Gastrocnemius medialis (tissue), 4 donors: ENCODE results near the gene PRKN.

Experiments
- POLR2A ChIP-seq, 2 donors: fragments of 450-650 bp; IDR thresholded peaks; one replicate each; pipeline ENCODE4 v1.6.1; 2017; ENCODE audit warnings: antibody characterized with exemption in 2 of 2, mild to moderate bottlenecking in 2 of 2, moderate library complexity in 2 of 2
- TF ChIP-seq, protein P1 (sequence below), 5 experiments: fragments of 450-650 bp in 3 of 5; fragments of 200-600 bp in 2 of 5; sonication (generic) in 2 of 5; IDR thresholded peaks in 4 of 5; conservative IDR thresholded peaks in 1 of 5; 1 replicate in 4 of 5; 2 replicates in 1 of 5; pipeline ENCODE4 v1.5.1; 2016 to 2019; ENCODE audit warnings: antibody characterized with exemption in 5 of 5, mild to moderate bottlenecking in 3 of 5, moderate library complexity in 3 of 5

DNA sequence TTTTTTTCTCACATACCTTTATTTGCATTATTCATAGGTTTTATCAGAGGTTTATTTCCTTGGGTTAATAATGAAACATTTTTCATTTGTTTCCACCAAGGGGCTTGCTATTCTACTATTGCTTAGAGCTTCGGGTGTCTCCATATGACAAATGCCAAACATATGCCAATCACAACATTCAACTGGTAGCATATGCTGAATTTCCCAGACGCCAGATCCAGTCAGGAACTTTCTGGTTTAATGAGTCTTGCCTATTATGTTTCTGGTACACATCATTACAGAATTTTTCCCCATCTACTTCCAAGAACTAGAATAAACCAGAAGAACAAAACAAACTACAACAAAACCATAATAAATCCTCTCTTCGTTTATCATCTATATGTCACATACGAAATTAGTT lies 180.7 kb downstream of the PRKN start:
- TF ChIP-seq POLR2A (IDR thresholded peaks at IDR 0.05), result no peak
- TF ChIP-seq, protein P1, sequence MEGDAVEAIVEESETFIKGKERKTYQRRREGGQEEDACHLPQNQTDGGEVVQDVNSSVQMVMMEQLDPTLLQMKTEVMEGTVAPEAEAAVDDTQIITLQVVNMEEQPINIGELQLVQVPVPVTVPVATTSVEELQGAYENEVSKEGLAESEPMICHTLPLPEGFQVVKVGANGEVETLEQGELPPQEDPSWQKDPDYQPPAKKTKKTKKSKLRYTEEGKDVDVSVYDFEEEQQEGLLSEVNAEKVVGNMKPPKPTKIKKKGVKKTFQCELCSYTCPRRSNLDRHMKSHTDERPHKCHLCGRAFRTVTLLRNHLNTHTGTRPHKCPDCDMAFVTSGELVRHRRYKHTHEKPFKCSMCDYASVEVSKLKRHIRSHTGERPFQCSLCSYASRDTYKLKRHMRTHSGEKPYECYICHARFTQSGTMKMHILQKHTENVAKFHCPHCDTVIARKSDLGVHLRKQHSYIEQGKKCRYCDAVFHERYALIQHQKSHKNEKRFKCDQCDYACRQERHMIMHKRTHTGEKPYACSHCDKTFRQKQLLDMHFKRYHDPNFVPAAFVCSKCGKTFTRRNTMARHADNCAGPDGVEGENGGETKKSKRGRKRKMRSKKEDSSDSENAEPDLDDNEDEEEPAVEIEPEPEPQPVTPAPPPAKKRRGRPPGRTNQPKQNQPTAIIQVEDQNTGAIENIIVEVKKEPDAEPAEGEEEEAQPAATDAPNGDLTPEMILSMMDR (IDR thresholded peaks at IDR 0.05 in 4 of 5, conservative IDR thresholded peaks at IDR 0.05 in 1 of 5), result no peak
